Measurements from ENCODE around the gene CARD11.

Gene CARD11

GRCh38 chr7:2894118-2894940, 149.3 kb downstream of the CARD11 start:
- DNase-seq: no peak

GRCh38 chr7:2893411-2893861, 150.2 kb downstream of the CARD11 start:
- DNase-seq: no peak

GRCh38 chr7:2892549-2892948, 151.1 kb downstream of the CARD11 start:
- no peak for DNase-seq

- DNase-seq: no peak
Measured at GRCh38 chr7:2887816-2888215, 155.9 kb downstream of the CARD11 start.

- peak; percentile 62 to 76 for DNase-seq
Measured at GRCh38 chr7:2886900-2887299, 156.8 kb downstream of the CARD11 start.

GRCh38 chr7:2886391-2886790, 157.3 kb downstream of the CARD11 start:
- DNase-seq: no peak

GRCh38 chr7:2884161-2884560, 159.5 kb downstream of the CARD11 start:
- DNase-seq: no peak

- no peak for DNase-seq
Measured at GRCh38 chr7:2883101-2883500, 160.6 kb downstream of the CARD11 start.

GRCh38 chr7:2882111-2882510, 161.6 kb downstream of the CARD11 start:
- no peak for DNase-seq

GRCh38 chr7:2880874-2881533, 162.7 kb downstream of the CARD11 start:
- DNase-seq: no peak

GRCh38 chr7:2880051-2880450, 163.6 kb downstream of the CARD11 start:
- no peak for DNase-seq

GRCh38 chr7:2879354-2879753, 164.3 kb downstream of the CARD11 start:
- no peak for DNase-seq

GRCh38 chr7:2878306-2878705, 165.4 kb downstream of the CARD11 start:
- no peak for DNase-seq

- DNase-seq: no peak
Measured at GRCh38 chr7:2876031-2876731, 167.5 kb downstream of the CARD11 start.

- DNase-seq: peak in 1 of 2 experiments; percentile 45
Measured at GRCh38 chr7:2873686-2874551, 169.7 kb downstream of the CARD11 start.

GRCh38 chr7:2873146-2873545, 170.5 kb downstream of the CARD11 start:
- no peak for DNase-seq

- DNase-seq: no peak
Measured at GRCh38 chr7:2872296-2872874, 171.3 kb downstream of the CARD11 start.

GRCh38 chr7:2870471-2870931, 173.2 kb downstream of the CARD11 start:
- DNase-seq: no peak

GRCh38 chr7:2869981-2870380, 173.7 kb downstream of the CARD11 start:
- DNase-seq: no peak

- DNase-seq: no peak
Measured at GRCh38 chr7:2866601-2867000, 177.1 kb downstream of the CARD11 start.

GRCh38 chr7:2864999-2865670, 178.5 kb downstream of the CARD11 start:
- DNase-seq: peak in 1 of 2 experiments; percentile 47

Data from SW 1271 (cell line).